Tibial nerve (tissue), 4 donors: ENCODE data around the gene CDH26. TPM values are rescaled to one million over a fixed set of nuclear protein-coding genes. Genes with fewer than 3 reads are reported as not detected.

Experiments
- DNase-seq, 2 donors: peaks; one replicate each; pipeline ENCODE4 v3.0.0-alpha.2; 2019; ENCODE audit warnings: low spot score in 2 of 2
- H3K27ac ChIP-seq, 4 donors: fragments of 200-600 bp; sonication (generic) in 3 of 4; one replicate each; pipeline ENCODE4 v1.5.1; 2017 to 2019; ENCODE audit warnings: mild to moderate bottlenecking in 1 of 4
- H3K27me3 ChIP-seq, 2 donors: fragments of 200-600 bp; sonication (generic) in 1 of 2; one replicate each; pipeline versions ENCODE4 v1.5.1 to v1.6.0; 2017 to 2019
- H3K36me3 ChIP-seq, 3 donors: fragments of 200-600 bp; sonication (generic); one replicate each; pipeline ENCODE4 v1.5.1; 2018 to 2019
- H3K4me1 ChIP-seq, 4 donors: fragments of 200-600 bp; sonication (generic) in 3 of 4; one replicate each; pipeline ENCODE4 v1.5.1; 2017 to 2019
- H3K4me3 ChIP-seq, 4 donors: fragments of 200-600 bp; sonication (generic) in 3 of 4; one replicate each; pipeline ENCODE4 v1.5.1; 2017 to 2019; ENCODE audit warnings: mild to moderate bottlenecking in 1 of 4, moderate library complexity in 1 of 4
- H3K9me3 ChIP-seq, 4 donors: fragments of 200-600 bp; sonication (generic) in 3 of 4; one replicate each; pipeline ENCODE4 v1.5.1; 2017 to 2019
- CTCF ChIP-seq, 5 experiments: fragments of 200-600 bp in 3 of 5; fragments of 450-650 bp in 2 of 5; sonication (generic) in 3 of 5; IDR thresholded peaks; one replicate each; pipeline ENCODE4 v1.5.1; 2016 to 2019; ENCODE audit warnings: antibody characterized with exemption in 5 of 5, mild to moderate bottlenecking in 3 of 5, moderate library complexity in 2 of 5
- EP300 ChIP-seq, 2 donors: sonication (generic); formaldehyde crosslinking; IDR thresholded peaks; one replicate each; pipeline ENCODE4 v1.6.1; 2017; ENCODE audit warnings: antibody characterized with exemption in 2 of 2, mild to moderate bottlenecking in 1 of 2
- POLR2A ChIP-seq, 2 donors: fragments of 450-650 bp; IDR thresholded peaks; one replicate each; pipeline ENCODE4 v1.6.1; 2017; ENCODE audit warnings: antibody characterized with exemption in 2 of 2, mild to moderate bottlenecking in 2 of 2, moderate library complexity in 2 of 2
- WGBS, 2 donors: methylation state at CpG; one replicate each; pipeline ENCODE4 v1.1.5; 2018; 5-methylcytosine and 5-hydroxymethylcytosine counted together
- total RNA-seq, 4 donors: library from RNA; depleted of rRNA; stranded (reverse); fragments of >200 nt; gene quantifications; one replicate each; pipeline ENCODE4 v1.1.0, GENCODE V29; 2016

The CDH26 gene
- total RNA-seq, 4 donors from 2014 or later: 1.3 to 4.8 (median 2.6) TPM

DNA sequence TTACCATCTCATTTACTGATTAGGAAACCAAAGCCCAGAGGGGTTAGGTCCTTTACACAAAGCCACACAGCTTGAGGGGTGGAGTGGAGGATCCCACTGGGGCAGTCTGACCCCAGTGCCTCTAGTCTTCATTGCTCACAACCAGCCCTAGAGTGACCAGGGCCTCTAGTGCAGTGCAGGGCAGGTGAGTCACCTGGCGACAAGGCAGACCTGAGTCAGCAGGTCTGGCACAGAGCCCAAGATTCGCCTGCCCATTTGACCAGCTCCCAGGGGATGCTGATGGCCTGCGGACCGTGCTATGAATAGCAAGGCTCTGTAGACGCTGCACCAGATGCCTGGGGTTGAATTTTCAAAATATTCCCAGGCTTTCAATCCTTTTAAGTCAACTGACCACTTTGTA is 29.9 kb downstream of the CDH26 start:
- DNase-seq: no peak
- no peak overlapping the region for H3K4me3 ChIP-seq
- no peaks in the 10 kb centered on the region for H3K4me1 ChIP-seq
- no peak overlapping the region for H3K27ac ChIP-seq
- WGBS, 2 donors: 49 to 59% methylated on average over 4 to 5 of the region's 5 CpGs
- no peaks in the 10 kb centered on the region for H3K27me3 ChIP-seq
- no peaks in the 10 kb centered on the region for H3K9me3 ChIP-seq
- TF ChIP-seq EP300 (IDR thresholded peaks at IDR 0.05) (no peak), POLR2A (IDR thresholded peaks at IDR 0.05) (no peak), CTCF (IDR thresholded peaks at IDR 0.05) (no peak)
- peaks cover 0 to 20% (median 0%) of the 10 kb centered on the region in 3 donors for H3K36me3 ChIP-seq

GRCh38 chr20:59992526-59993084 is 34.4 kb downstream of the CDH26 start:
- DNase-seq: no peak
- 66 to 68% methylated on average over 4 of the region's 4 CpGs for WGBS, 2 donors

GRCh38 chr20:59993736-59994430 is 35.7 kb downstream of the CDH26 start:
- no peak for TF ChIP-seq CTCF (IDR thresholded peaks at IDR 0.05)
- TF ChIP-seq POLR2A (IDR thresholded peaks at IDR 0.05): no peak
- TF ChIP-seq EP300 (IDR thresholded peaks at IDR 0.05): no peak
- no peaks in the 10 kb centered on the region for H3K27me3 ChIP-seq
- peaks cover 0 to 3% (median 0%) of the 10 kb centered on the region in 4 donors for H3K4me1 ChIP-seq
- no peaks in the 10 kb centered on the region for H3K9me3 ChIP-seq
- no peak for DNase-seq
- peak overlapping the region in 1 of 4 donors; percentile 30 for H3K27ac ChIP-seq
- H3K4me3 ChIP-seq: peak overlapping the region in 2 of 4 donors; percentile 3 to 15
- WGBS, 2 donors: 45 to 52% methylated on average over 18 of the region's 18 CpGs
- peaks cover 0 to 36% (median 0%) of the 10 kb centered on the region in 3 donors for H3K36me3 ChIP-seq

More at GRCh38 chr20:59992526-59993084, 34.4 kb downstream of the CDH26 start:
- Histone ChIP-seq H3K27me3 (no peaks in the 10 kb centered on the region), H3K27ac (no peak overlapping the region), H3K36me3 (peaks cover 0 to 27% (median 0%) of the 10 kb centered on the region in 3 donors), H3K4me3 (no peak overlapping the region), H3K4me1 (peaks cover 0 to 3% (median 0%) of the 10 kb centered on the region in 4 donors), H3K9me3 (no peaks in the 10 kb centered on the region)
- TF ChIP-seq POLR2A (IDR thresholded peaks at IDR 0.05) (no peak), EP300 (IDR thresholded peaks at IDR 0.05) (no peak), CTCF (IDR thresholded peaks at IDR 0.05) (no peak)

DNA sequence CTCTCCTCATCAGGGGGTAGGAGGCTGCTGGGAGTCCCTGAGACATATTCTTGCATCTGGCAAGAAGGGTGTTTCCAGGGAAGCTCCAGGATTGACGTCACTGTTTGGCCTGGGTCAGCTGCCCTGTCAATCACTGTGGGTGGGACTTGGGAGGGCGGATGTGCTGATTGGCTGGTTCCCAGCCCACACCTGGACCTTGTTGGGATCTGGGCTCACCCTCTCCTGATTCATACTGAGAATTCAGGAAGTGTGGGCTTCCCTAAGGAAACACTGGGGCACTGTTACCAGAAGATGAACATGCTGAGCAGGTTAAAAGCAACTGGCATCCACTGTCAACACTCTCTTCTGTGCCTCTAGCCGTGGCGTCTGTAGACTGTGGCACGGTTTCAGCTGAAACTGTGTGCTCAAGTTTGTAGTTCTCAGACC is 36.5 kb downstream of the CDH26 start:
- peak overlapping the region in 1 of 4 donors; percentile 30 for H3K27ac ChIP-seq
- WGBS, 2 donors: 54% methylated on average over 5 of the region's 5 CpGs
- no peak for DNase-seq

More for the DNA sequence above, 36.5 kb downstream of the CDH26 start:
- TF ChIP-seq POLR2A (IDR thresholded peaks at IDR 0.05): no peak
- no peak for TF ChIP-seq CTCF (IDR thresholded peaks at IDR 0.05)
- TF ChIP-seq EP300 (IDR thresholded peaks at IDR 0.05): no peak
- Histone ChIP-seq H3K4me1 (peaks cover 0 to 3% (median 0%) of the 10 kb centered on the region in 4 donors), H3K4me3 (peak overlapping the region in 1 of 4 donors; percentile 15), H3K36me3 (peaks cover 0 to 40% (median 0%) of the 10 kb centered on the region in 3 donors), H3K27me3 (no peaks in the 10 kb centered on the region), H3K9me3 (no peaks in the 10 kb centered on the region)
